IMR-90 (cell line): Measurements from ENCODE around the gene MARCHF7. TPM values are rescaled to one million over a fixed set of nuclear protein-coding genes. Genes with fewer than 3 reads are reported as not detected.

ENCODE experiments used
- ATAC-seq: fragments of 200-7000 bp; cut with Tn5 transposase; 2 replicates; pipeline ENCODE4 v1.9.1; 2020; ENCODE audit warnings: low read depth, mild to moderate bottlenecking, moderate library complexity
- BruUV-seq: library from RNA; stranded (reverse); fragments of 400-500 nt; replicated peaks from 2 replicates; lab custom pipeline; 2021; lab: Mats Ljungman, UMichigan
- CTCF ChIA-PET: fragments of 300-600 bp; formaldehyde crosslinking; extraction: SDS; loops from one replicate; lab custom pipeline; 2021; ENCODE audit warnings: antibody characterized with exemption; lab: Yijun Ruan, JAX
- POLR2A ChIA-PET: fragments of 300-600 bp; sonication (Branson Sonifier 250); formaldehyde crosslinking; loops from one replicate; lab custom pipeline; 2022; ENCODE audit warnings: antibody characterized with exemption; ENCODE audit not compliant: unreplicated experiment; lab: Charles Lee
- DNase-seq: peaks from one replicate; pipeline ENCODE4 v3.0.0; 2013
- H2AFZ ChIP-seq: replicated peaks from 2 replicates; pipeline ENCODE3; 2013; ENCODE audit warnings: low read length, mild to moderate bottlenecking; ENCODE audit not compliant: poor library complexity
- H2AK5ac ChIP-seq: 2 replicates; pipeline ENCODE4 v1.6.1; 2013; ENCODE audit warnings: low read depth, low read length, inconsistent platforms
- H2AK9ac ChIP-seq: replicated peaks from 2 replicates; pipeline ENCODE3; 2013; ENCODE audit warnings: mild to moderate bottlenecking, low read depth, low read length, moderate library complexity; ENCODE audit not compliant: poor library complexity
- H2BK120ac ChIP-seq: 2 replicates; pipeline ENCODE4 v1.6.1; 2013; ENCODE audit warnings: low read depth, low read length, inconsistent platforms
- H2BK15ac ChIP-seq: 3 replicates; pipeline ENCODE4 v1.6.1; 2013; ENCODE audit warnings: low read depth, low read length, inconsistent platforms
- H2BK20ac ChIP-seq: 2 replicates; pipeline ENCODE4 v1.6.1; 2013; ENCODE audit warnings: low read depth, mild to moderate bottlenecking, inconsistent platforms, low read length, moderate library complexity
- H2BK5ac ChIP-seq: 2 replicates; pipeline ENCODE4 v1.6.1; 2013; ENCODE audit warnings: mild to moderate bottlenecking, low read depth, low read length, inconsistent platforms; ENCODE audit not compliant: poor library complexity, severe bottlenecking
- H3K14ac ChIP-seq: replicated peaks from 2 replicates; pipeline ENCODE4 v1.6.1; 2013; ENCODE audit warnings: low read depth, low read length, inconsistent platforms
- H3K18ac ChIP-seq: 2 replicates; pipeline ENCODE4 v1.6.1; 2013; ENCODE audit warnings: low read depth, low read length, control low read depth
- H3K23ac ChIP-seq: 2 replicates; pipeline ENCODE4 v1.6.1; 2013; ENCODE audit warnings: low read depth, low read length, inconsistent platforms
- H3K27ac ChIP-seq: 2 replicates; pipeline ENCODE4 v1.5.1; 2013; ENCODE audit warnings: mild to moderate bottlenecking, control low read depth, low read length; ENCODE audit not compliant: insufficient read depth
- H3K27me3 ChIP-seq: 2 replicates; pipeline ENCODE4 v1.6.1; 2013; ENCODE audit warnings: low read length; ENCODE audit not compliant: control insufficient read depth, insufficient read depth
- H3K36me3 ChIP-seq: 2 replicates; pipeline ENCODE4 v1.6.1; 2013; ENCODE audit warnings: low read length, mixed read lengths; ENCODE audit not compliant: control insufficient read depth, insufficient read depth
- H3K4ac ChIP-seq: 2 replicates; pipeline ENCODE4 v1.6.1; 2013; ENCODE audit warnings: low read depth, low read length, inconsistent platforms
- H3K4me1 ChIP-seq: 2 replicates; pipeline ENCODE4 v1.6.1; 2013; ENCODE audit warnings: low read length, mixed read lengths; ENCODE audit not compliant: control insufficient read depth, insufficient read depth
- H3K4me2 ChIP-seq: 2 replicates; pipeline ENCODE4 v1.6.1; 2013; ENCODE audit warnings: low read depth, mild to moderate bottlenecking, control low read depth, low read length, moderate library complexity
- H3K4me3 ChIP-seq: 2 replicates; pipeline ENCODE4 v1.5.1; 2013; ENCODE audit warnings: low read depth, mild to moderate bottlenecking, control low read depth, low read length, moderate library complexity; ENCODE audit not compliant: insufficient read depth
- H3K56ac ChIP-seq: 2 replicates; pipeline ENCODE4 v1.6.1; 2013; ENCODE audit warnings: low read length, inconsistent platforms; ENCODE audit not compliant: insufficient read depth; ENCODE audit errors: extremely low read depth
- H3K79me1 ChIP-seq, 2 experiments: 2 replicates each; pipeline ENCODE4 v1.6.1; 2013; ENCODE audit warnings: low read length in 2 of 2, inconsistent platforms in 1 of 2, low read depth in 1 of 2
- H3K9ac ChIP-seq: 2 replicates; pipeline ENCODE4 v1.6.1; 2013; ENCODE audit warnings: low read depth, low read length, control low read depth
- H3K9me1 ChIP-seq: 2 replicates; pipeline ENCODE4 v1.6.1; 2013; ENCODE audit warnings: low read length, inconsistent platforms; ENCODE audit not compliant: insufficient read depth
- H3K9me3 ChIP-seq: 2 replicates; pipeline ENCODE4 v1.6.1; 2013; ENCODE audit warnings: low read length; ENCODE audit not compliant: control insufficient read depth, insufficient read depth
- H4K20me1 ChIP-seq: 2 replicates; pipeline ENCODE4 v1.6.1; 2013; ENCODE audit warnings: low read length, inconsistent platforms; ENCODE audit not compliant: insufficient read depth
- H4K5ac ChIP-seq: 2 replicates; pipeline ENCODE4 v1.6.1; 2013; ENCODE audit warnings: mild to moderate bottlenecking, low read depth, low read length, control low read depth
- H4K8ac ChIP-seq, 2 experiments: 2 replicates each; pipeline ENCODE4 v1.6.1; 2013; ENCODE audit warnings: low read depth in 2 of 2, low read length in 2 of 2, control low read depth in 1 of 2, inconsistent platforms in 1 of 2
- H4K91ac ChIP-seq: 2 replicates; pipeline ENCODE4 v1.6.1; 2013; ENCODE audit warnings: low read depth, low read length, inconsistent platforms; ENCODE audit not compliant: insufficient read depth
- MAZ ChIP-seq: IDR thresholded peaks from 2 replicates; pipeline ENCODE4 v1.6.1; 2012; ENCODE audit warnings: low read depth, mild to moderate bottlenecking, low read length, improper control_type of control experiment, moderate library complexity, borderline replicate concordance
- WGBS, 2 experiments: methylation state at CpG; one replicate each; pipeline versions ENCODE4 v1.1.5 to v1.1.7; 2013; ENCODE audit warnings: missing lambda C conversion rate in 2 of 2; ENCODE audit not compliant: insufficient read length in 1 of 2; ENCODE audit errors: extremely low coverage in 2 of 2; 5-methylcytosine and 5-hydroxymethylcytosine counted together
- dilution Hi-C: fragments of 300-500 bp; cut with HindIII; formaldehyde crosslinking; loops from one replicate; pipeline ENCODE4 v1.14.3; 2018; ENCODE audit warnings: low sequenced_read_pairs; ENCODE audit not compliant: unreplicated experiment
- in situ Hi-C: fragments of 300-500 bp; cut with MboI; formaldehyde crosslinking; loops from 3 replicates; pipeline ENCODE4 v1.14.3; 2019; ENCODE audit warnings: low sequenced_read_pairs, inconsistent platforms, mixed read lengths
- intact Hi-C: fragments of 100-400 bp; cut with micrococcal nuclease; formaldehyde crosslinking; loops from 2 replicates; pipeline ENCODE4 v1.10.0; 2022
- polyA plus RNA-seq, 3 experiments: library from polyadenylated mRNA; depleted of rRNA; stranded (reverse); fragments of >200 nt; gene quantifications; 2 replicates each; pipeline ENCODE4 v1.2.3, GENCODE V29; 2012; ENCODE audit warnings: low replicate concordance in 1 of 3
- total RNA-seq: library from RNA; depleted of rRNA; stranded (reverse); fragments of >200 nt; gene quantifications from 2 replicates; pipeline ENCODE4 v1.2.3, GENCODE V29; 2012

MARCHF7 gene
- total and polyA plus RNA-seq, 2 of the 4 experiments (the other 2 are of a cell fraction): 59.1 to 193 TPM

DNA sequence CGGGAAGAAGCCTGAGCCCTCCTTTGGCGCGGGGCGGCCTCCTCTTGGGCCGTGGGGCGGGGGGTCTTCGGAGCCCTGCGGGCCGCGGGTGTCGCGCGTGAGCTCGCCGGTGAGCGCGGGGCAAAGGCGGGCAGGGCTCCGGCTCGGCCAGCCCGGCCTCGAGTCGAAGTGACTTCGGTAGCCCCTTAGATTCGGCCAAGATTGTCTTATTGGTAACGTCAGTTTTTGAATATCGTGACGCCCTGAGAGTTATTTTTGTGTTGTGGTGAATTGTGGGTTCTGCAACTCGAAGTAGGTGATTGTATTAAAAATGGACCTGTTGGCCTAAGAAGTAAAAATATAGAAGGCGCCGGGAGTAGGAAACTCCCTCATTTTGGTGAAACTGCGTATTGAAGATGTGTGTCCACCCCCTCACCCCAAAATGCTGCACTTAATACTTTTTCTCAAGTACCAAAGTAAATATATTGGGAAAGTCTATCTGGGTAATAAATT is 669 bp downstream of the MARCHF7 start:
- Histone ChIP-seq H2BK120ac (peak overlapping the region; percentile 20; the same call in 1 of the 2 replicates), H3K56ac (peak overlapping the region; percentile 94), H3K18ac (peak overlapping the region; percentile 95), H2AK5ac (no peak overlapping the region; the same call in 1 of the 2 replicates), H4K91ac (peak overlapping the region; percentile 96), H2BK15ac (no peak overlapping the region), H3K4me3 (peak overlapping the region; percentile 95), H3K4ac (peak overlapping the region; percentile 97), H2BK5ac (peak overlapping the region; percentile 97), H3K4me2 (peak overlapping the region; percentile 94), H3K9me3 (no peaks in the 10 kb centered on the region), H4K5ac (peak overlapping the region; percentile 96), H3K79me1 (peaks cover 0 to 21% of the 10 kb centered on the region in 2 experiments; a peak in 2 of 4 replicates), H3K36me3 (peaks cover 17% of the 10 kb centered on the region), H4K8ac (peak overlapping the region; percentile 81 to 99), H3K14ac (peak overlapping the region; percentile 97), H3K27ac (peak overlapping the region; percentile 97), H3K23ac (peak overlapping the region; percentile 94), H2BK20ac (no peak overlapping the region), H3K27me3 (no peaks in the 10 kb centered on the region), H2AK9ac (peak overlapping the region; percentile 97), H2AFZ (peak overlapping the region; percentile 97), H4K20me1 (peaks cover 48% of the 10 kb centered on the region), H3K4me1 (peaks cover 8% of the 10 kb centered on the region), H3K9me1 (peaks cover 9% of the 10 kb centered on the region), H3K9ac (peak overlapping the region; percentile 99)
- in situ Hi-C loops: no loop called here
- WGBS, 2 experiments: no CpG with 5 or more reads among the region's 32 CpGs
- ATAC-seq (peak; percentile 3), DNase-seq (no peak)
- TF ChIP-seq MAZ: no peak
- dilution Hi-C loops: no loop called here
- BruUV-seq: no TSS peak
- intact Hi-C loops: loop anchor here (1.0 to 10.0 kb wide), 7 partner anchors 97 to 812 kb away; partner anchors contain the start of genes BAZ2B and WDSUB1
- POLR2A ChIA-PET: interaction anchor here (0.5 to 0.6 kb wide), 2 partner anchors 97 to 346 kb away, joined by 3 to 8 read pairs; no protein-coding TSS in a partner anchor
- CTCF ChIA-PET: interaction anchor here (0.6 to 1.0 kb wide), 2 partner anchors 13 to 32 kb away, joined by 3 read pairs; no protein-coding TSS in a partner anchor
